ENCODE results near the gene ZBTB4. TPM values are rescaled to one million over a fixed set of nuclear protein-coding genes. Genes with fewer than 3 reads are reported as not detected.

ZBTB4 gene
- total and polyA plus RNA-seq, 9 of the 15 experiments (the other 6 are each of a cell fraction or from before 2014, with no cell fraction given): 0.92 to 6.9 (median 3.3) TPM

GRCh38 chr17:7484067-7484918 lies 4.9 kb upstream of the ZBTB4 start, which contains the start of gene POLR2A (continued):
- TF ChIP-seq ZBTB40 (IDR thresholded peaks at IDR 0.05) (no peak), ZBTB40 (CRISPR knock-in tag; IDR thresholded peaks at IDR 0.05) (no peak), ZBTB11 (CRISPR knock-in tag; IDR thresholded peaks at IDR 0.05) (0 out of 6 replicates have a peak, but pooled peaks of 1 of the 3 experiments have one; percentile 17), THRB (CRISPR knock-in tag; conservative IDR thresholded peaks at IDR 0.05) (peak; percentile 97), RBM25 (IDR thresholded peaks at IDR 0.05; ENCODE audit: low read depth, low read length, severe bottlenecking) (no peak), HMGN3 (IDR thresholded peaks at IDR 0.05; ENCODE audit: borderline replicate concordance, extremely low read depth, insufficient read length, low read depth, low read length) (peak; percentile 82), SMAD4 (CRISPR knock-in tag; conservative IDR thresholded peaks at IDR 0.05) (peak; percentile 58), SOX6 (IDR thresholded peaks at IDR 0.05) (no peak; the same call in 1 of the 2 replicates), HLTF (IDR thresholded peaks at IDR 0.05) (peak; percentile 84; the same call in 1 of the 2 replicates), PKNOX1 (IDR thresholded peaks at IDR 0.05) (peak; percentile 82)
